ENCODE data around the gene CLEC9A.
"Not testable (repeated sequence)": the region's sequence is repeated elsewhere in the genome, so short reads cannot be mapped to it uniquely, and the experiment has no call there.

The CLEC9A gene

DNA sequence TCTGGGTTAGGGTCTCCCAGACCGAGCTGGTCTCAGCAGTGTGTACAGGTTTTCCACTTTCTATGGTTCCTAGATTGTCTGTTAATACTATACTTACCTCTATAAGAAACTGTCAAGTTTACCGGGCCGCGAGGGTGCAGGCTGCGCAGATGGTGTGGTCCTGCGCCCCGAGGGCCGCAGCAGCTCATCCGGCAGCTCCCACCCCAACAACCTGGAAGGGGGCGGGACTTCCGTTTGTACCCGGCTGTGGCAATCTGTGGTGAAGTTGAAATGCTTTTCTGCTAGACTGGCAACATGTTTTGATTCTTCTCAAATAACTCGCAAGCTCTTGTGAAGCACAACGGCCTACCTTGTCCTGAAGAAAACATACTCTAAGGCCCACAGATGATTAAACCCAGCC lies at the start of gene CLEC9A:
CLEC9A (plus strand) TSS at position 237 of the 400 bp plus-strand sequence. CDS start 22,006 bp downstream, outside the sequence.
- DNase-seq: no peak

DNA sequence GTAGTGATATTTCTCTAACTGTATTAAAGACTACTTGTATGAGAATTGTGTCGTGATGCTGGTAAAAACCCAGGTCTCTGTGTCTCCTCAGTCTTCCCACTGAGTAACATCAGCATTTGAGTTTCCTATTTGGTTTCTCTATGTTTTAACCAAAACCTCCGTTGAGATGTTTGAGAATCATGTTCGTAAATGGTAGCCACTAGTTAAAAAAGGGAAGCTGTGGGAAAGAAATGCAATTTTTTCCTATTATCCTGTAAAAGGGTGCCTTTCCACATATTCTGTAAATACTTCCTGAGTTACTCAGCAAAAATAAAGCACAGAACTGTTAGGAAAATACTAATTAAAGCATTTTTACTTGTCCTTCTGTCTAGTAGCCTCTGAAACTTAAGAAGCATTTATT lies 38.6 kb upstream of the CLEC9A start:
- no peak for DNase-seq

DNA sequence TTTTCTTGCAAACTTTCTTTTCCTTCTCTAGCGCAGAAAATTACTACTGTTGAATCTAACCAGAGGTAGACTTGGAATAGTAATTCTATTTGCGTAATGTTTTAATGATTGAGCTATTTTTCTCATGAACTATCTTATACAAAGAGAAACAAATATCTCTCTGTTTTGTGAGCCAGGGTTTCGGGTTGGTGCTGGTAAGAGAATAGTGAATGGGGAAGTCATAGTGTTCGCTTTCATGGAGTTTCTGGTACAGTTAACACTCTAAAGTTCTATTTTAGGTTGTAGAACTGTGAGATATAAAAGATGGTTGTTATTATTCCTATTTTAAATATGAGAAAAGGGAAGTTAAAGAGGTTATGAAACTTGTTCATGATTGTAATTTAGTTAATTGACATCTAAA lies 38.2 kb upstream of the CLEC9A start:
- DNase-seq: no peak

DNA sequence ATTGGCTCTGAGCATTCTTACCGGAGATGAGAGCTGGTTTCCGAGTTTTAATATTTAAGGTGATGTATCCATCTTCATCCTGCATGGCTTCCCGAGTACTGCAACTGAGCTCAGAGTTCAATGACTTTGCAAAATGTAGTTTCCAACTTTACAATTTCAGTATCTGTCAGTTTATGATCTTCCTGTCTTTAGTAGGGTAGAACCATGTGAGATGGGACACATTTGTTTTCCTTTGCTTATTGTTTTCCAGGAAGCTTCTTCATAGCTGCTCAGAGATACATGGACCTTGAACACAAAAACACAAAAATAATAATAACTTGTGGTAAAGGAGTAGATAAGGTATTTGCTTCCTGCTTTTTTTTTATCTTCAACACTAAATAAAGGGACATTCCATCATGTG lies 31.5 kb upstream of the CLEC9A start, which contains the start of gene CLEC1B:
CLEC1B (minus strand) TSS at position 106 of the 400 bp plus-strand sequence; CDS start at position 85, 21 bp downstream.
- no peak for DNase-seq

DNA sequence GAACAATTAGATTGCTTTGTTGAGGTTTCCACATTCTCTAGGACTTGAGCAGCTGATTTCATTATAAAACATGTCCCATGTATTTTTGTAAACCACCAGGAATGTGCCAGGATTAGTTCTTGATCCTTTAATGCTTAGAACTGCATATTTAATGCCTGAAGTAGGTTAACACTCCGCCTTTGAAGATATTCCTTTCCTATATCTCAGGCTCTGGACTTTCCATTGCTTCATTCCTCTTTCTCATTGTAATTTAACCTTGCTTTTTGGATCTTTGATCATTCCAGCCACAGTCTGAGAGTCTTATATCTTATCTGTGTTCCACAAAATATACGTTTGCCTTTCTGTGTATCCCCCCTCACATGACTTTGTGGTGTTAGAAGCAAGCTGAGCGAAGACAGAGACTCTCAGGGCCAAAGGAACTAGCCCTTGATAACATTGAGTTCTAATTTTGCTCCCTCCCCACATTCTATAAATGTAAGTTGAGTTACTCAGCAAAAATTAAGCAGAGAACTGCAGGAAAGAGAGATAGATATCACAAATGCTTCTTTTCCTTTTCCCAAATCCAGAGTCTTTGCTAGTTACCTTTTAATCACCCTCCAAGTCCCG lies 29.2 kb upstream of the CLEC9A start:
- DNase-seq: no peak

DNA sequence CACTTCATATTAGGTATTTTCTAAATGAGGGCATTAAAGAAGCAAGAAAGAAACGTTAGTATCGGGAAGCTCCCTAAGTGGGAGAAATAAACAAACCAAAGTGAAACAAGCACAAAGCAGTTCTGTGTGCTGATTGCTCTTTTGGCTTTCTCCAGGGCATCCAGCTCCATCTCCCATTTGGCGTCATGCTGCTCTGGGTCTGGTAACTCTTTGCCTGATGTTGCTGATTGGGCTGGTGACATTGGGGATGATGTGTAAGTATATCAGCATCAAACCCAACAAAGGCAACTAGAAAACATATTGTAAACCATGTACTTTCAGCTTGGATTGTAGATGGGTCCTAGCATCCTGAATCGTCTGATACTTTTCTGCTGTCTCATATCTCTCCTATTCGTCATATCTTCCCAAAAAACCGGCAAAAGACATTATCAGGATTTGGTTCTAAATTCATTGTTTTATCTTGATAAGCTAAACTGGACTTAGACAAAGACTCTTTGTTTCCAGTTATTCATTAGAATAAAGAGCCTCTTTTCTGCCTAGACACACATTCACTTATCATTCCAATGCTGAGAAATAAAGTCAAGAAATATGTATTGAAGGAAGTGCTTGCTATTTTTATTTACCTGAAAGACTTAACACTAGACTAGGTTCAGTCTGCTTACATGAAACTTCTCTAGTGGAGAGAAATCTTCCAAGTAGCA lies 17.7 kb upstream of the CLEC9A start:
- no peak for DNase-seq

DNA sequence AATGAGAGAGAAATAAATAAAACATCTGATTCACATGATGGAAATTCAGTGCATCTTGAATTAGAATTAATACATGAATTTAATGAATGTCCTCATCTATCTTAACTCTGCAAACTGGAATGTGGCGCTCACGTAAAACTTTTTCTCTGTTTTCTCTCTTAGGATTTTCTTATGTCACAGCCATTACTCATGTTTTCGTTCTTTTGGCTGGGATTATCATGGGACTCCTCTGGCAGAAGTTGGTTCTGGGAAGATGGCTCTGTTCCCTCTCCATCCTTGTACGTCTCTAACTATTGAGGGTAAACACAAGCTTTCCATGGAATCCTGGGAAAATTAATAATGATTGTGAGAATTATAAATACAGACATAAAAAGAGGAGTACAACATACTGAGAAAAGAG lies 15.0 kb upstream of the CLEC9A start:
- DNase-seq: no peak

DNA sequence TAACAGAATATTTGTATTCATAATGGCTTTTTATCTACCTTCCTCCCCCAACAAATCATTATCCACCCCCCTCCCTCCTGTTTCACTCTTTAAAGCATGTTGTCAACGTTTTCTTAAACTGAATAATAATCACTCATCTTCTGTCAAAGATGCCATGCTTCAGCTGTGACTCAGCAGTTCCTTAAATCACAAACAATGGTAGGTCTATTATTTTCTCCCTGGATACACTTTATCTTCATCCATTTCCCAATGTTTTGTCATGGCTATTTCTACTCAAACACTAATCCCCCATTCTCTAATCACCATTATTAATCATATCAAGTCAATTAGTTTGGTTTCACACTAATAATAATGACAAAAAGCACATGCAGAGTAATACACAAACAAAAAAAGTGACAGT lies 13.6 kb upstream of the CLEC9A start:
- DNase-seq: no peak

DNA sequence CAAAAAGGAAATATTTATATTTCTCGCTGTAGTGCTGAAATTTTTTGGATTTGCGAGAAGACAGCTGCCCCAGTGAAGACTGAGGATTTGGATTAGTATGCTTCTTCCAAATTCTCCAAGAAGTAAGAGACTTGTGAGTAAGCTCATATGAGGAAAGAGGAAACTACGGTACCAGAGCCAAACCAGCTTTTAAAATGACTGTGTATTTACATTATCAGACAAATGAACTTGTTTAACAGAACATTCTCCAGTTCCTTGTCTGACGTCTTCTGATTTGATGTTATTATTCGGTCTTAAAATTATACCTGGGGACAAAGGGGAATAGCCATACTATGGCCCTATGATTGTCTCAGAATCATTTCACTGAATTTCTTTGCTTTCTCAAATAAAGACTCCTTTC lies 12.1 kb upstream of the CLEC9A start:
- DNase-seq: no peak

DNA sequence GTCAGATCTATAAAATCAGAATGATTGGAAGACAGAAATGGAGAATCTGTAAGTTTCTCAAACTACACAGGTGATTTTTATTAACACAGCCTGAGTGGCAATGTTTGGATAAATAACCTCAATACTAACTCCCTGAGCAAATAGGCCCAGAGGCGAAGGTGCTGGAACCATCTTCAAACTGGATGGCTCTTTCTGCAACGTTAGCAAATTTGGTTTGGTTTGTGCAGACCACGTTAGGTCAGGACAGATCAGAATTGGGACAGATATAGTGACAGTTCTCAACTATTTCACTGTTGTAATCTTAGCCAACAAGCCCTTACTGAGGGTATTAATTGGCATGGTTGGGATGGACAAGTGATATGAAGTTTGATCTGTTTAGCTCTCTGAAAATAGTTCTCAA lies 9.1 kb upstream of the CLEC9A start:
- DNase-seq: no peak

DNA sequence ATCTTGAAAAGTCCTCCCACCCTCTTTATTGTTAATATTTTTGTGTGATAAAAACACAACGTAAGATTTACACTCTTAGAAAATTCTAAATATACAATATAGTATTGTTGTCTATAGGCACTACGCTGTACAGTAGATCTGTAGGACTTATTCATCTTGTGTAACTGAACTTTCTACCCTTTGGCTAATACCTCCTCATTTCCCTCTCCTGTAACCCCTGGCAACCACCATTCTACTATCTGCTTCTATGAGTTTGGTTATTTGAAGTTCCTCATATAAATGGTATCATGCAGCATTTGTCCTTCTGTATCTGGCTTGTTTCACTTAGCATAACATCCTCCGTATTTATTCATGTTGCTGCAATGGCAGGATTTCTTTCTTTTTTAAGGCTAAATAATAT lies 5.2 kb upstream of the CLEC9A start:
- no peak for DNase-seq

DNA sequence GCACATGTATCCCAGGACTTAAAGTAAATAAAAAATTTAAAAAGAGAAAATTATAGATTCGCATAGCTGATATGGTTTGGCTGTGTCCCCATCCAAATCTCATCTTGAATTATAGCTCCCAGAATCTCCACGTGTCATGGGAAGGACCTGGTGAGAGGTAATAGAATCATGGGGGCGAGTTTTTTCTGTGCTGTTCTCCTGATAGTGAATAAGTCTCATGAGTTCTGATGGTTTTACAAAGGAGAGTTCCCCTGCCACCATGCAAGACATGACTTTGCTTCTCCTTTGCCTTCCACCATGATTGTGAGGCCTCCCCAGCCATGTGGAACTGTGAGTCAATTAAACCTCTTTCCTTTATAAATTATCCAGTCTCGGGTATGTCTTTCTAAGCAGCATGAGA lies 3.8 kb upstream of the CLEC9A start:
- not testable (repeated sequence) for DNase-seq

DNA sequence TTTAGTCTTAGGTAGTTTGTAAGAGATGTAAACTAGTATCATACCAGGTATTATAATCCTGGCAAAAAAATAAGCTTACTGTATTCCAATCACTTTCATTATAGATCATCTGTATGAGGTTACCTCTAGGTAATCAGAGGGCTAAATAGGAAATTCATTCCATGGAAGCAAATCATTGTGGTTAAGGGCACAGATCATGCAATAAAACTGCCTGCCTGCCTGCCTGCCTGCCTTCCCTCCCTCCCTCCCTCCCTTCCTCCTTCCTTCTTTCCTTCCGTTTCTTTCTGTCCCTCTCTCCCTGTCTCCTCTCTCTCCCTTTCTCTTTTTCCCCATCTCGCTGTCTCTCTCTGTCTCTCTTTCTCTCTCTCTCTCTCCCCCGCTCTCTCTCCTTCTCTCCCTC lies 3.2 kb upstream of the CLEC9A start:
- DNase-seq: no peak

DNA sequence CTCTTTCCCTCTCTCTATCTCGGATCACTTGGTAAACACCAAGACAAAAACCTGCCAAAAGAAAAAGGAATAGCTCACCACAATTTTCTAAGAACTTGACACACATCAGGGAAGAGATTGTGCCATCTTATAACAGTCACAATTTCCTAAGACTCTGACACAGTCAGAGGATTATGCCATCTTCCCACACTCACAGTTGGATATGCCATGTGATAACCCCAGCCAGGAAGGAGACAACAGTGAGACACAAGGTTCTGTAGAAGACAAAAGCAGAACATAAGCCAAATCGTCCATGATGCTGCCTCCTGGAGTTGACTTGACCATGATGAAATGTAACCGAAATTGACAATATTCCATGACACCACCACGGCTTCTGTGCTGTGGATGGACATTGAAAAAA lies 2.8 kb upstream of the CLEC9A start:
- no peak for DNase-seq

DNA sequence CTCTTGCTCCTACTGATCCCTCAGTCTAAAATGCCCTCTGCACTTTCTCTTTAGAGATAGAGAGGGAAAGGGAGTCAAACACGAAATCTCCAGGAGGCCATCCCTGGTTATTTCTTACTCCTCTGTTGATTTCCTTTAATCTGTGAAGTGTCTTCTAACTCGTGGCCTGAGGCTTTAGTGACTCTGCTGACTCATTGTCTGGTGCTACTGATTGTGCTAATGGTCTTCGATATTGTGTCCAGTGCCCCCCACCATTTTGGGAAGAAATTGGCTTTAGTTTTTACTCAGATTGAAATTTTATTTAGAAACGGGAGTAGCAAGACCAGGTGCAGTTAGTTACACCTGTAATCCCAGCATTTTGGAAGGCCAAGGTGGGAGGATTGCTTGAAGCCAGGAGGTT lies 839 bp downstream of the CLEC9A start:
- DNase-seq: no peak

DNA sequence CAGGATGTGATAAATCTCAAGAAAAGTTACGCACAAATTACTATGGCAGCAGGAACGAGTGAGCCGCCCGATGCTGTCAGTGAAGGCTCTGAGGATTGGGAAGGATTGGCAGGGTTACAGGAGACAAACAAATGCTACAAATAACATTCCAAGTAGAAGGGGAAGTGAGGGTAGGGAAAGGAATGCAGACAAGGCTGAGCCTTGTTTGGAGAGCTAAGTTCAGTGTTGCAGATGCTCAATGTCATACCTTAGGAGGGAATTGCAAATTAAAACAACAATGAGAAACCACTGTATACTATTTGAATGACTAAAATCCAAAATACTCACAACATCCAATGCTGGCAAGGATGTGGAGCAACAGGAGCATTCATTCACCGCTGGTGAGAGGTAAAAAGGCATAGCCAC lies 1.3 kb downstream of the CLEC9A start:
- DNase-seq: no peak

DNA sequence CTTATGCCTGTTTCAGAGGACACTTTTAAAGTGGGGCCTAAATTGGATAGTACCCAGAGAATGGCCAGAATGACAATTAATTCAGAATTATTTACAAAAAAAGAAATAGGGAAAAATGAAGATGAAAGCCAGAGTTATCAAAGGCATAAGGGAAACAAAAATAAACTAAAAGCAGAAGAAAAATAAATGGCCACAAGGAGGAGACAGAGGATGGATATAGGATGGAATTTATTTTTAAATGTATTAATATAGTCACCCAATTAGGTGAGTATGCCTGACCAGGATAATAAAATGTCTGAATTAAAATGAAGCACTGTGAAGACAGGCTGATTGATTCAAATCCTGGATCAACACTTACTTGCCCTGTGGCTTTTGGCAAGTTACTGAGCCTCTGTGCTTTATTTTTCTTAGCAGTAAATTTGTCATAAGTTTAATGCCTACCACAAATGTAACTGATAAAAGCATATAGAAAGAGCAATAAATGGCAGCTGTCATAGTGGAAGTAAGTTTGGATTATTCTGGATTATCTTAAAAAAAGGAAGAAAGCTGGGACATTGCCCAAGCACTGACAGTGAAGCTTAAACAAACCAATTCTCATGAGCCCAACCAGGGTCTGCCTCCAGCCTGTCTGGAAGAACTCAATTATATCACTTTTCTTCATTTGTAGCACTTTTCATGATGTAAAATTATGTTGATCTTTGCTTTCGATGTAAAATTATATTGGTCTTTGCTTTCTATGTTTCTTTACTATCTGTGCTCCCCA lies 3.5 kb downstream of the CLEC9A start:
- peak; percentile 1 to 27 for DNase-seq

DNA sequence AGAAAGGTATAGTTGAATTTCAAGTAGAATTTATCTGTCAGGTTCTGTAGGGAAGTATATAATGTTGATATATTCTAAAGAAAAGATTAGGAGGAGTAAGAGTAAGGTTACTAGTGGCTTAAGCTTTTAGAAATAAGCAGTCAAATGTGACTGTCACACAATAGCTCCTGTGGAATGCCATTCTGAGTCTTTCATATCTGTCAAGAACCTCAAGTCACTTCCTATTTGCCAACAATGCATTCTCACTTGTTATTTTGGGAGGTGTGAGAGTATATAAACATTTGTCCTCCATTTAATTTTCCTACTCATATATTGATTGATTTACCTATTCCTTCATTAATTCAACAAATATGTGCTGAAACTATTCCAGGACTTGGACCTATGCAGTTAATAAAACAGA lies 11.7 kb downstream of the CLEC9A start:
- DNase-seq: no peak

DNA sequence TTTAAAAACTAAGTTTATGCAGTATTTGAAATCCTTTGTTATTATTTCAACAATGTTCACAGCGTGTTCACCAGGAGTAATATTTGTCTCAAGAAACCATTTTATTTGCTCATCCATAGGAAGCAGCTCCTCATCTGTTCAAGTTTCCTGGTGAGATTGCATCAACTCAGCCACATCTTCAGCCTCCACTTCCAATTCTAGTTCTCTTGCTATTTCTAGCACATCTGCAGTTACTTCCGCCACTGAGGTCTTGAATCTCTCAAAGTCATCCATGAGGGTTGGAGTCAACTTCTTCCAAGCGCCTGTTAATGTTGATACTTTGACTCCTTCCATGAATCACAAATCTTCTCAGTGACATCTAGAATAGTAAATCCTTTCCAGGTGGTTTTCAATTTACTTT lies 18.0 kb downstream of the CLEC9A start:
- DNase-seq: no peak

DNA sequence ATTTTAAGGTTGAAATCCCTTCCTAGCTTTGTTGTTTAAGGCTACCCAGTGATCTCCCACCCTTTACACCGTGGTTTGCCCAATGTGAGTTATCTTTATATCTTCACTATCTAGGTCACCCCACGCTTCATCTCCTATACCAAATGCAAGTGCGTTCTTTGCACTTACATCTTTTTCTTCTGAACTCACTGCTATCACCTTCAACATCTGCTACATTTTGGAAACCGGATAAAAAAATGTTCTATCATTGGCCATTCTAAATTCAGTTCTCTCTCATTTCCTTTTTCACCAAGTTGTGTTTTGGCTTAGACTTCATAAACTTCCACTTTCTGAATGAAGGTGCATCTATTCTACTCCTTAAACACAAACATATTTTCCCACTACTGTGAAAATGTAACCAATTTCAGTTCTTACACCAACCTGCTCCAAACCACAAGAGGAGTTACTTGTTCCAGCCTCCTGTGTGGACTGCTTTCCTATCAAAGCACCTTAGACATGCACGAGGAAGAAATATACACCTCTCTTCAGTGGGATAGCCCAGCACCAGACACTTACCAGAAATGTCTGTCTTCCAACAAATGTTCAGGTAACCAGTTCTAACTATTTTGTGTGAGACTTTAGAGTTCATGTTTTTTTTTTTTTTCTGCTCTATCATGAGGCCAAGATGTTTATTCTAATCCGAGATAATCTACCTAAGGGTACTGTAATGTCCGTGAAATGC lies 21.9 kb downstream of the CLEC9A start:
- no peak for DNase-seq

DNA sequence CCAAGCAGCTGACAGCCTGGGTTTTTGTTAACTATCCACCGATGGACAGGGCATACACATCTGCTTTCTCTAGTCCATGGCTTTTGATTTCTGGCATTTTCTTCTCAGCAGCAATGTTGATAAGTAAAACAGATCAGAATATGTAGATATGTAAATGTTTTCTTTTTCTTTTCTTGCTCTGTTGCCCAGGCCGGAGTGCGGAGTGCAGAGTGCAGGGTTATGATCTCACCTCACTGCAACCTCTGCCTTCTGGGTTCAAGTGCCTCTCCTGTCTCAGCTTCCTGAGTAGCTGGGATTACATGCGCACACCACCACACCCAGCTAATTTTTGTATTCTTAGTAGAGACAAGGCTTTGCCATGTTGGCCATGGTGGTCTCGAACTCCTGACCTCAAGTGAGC lies 27.9 kb downstream of the CLEC9A start:
- no peak for DNase-seq

DNA sequence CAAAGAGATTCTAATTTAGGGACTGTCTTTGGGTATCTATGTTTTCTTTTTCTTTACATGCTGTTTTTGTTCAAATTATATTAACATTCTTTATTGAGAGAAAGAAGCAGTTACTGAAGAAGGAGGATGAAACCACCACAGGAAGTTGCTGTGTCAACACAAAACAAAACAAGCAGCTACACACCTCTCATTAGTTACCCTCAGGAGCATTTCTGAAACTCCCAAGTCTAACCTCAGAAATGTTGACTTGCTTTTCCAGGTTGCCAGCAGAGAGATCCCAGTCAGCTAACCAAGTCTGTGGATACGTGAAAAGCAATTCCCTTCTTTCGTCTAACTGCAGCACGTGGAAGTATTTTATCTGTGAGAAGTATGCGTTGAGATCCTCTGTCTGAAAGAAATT lies 34.8 kb downstream of the CLEC9A start:
- no peak for DNase-seq

DNA sequence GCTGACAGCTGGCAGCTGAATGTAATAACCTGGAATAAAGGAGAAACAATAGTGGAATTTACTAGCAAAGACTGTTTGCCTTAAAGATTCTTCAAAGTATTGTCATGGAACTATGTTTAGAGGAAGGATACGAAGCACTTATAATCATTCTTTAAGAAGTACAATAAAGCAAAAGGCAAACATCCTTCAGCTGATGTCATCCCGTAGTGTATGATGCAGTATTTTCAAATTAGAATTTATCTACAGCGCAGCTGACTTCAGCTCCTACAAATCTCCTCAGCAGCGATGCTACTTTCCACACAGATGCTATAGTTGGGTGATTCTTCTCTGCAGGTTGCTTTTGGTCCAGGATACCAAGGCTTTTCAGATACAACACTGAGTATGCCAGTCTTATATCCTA lies 36.8 kb downstream of the CLEC9A start:
- DNase-seq: no peak

DNA sequence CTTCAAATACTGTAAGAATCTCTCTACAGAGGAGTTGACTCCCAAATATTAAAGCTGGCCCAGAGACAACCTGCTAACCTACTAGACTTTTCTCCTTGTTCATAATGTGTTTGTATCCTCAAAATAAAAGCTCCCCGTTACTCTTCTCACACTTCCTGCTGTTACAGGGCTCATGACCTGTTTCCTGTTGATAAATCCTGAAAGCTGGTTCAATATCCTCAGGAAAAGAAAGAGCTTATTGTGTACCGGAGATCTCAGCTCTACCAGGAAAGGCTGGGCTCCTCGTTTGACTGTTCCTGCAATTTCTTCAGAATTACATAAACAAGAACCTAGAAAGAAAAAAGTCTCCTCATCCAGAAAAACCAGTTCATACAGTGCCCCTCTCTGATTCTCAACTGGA lies 37.5 kb downstream of the CLEC9A start:
- DNase-seq: no peak
